HG03045 (cell line): ENCODE measurements around the gene KCNQ1.

Experiments
- ATAC-seq: cut with Tn5 transposase; IDR thresholded peaks from one replicate; pipeline ENCODE4 v1.9.1; 2021; ENCODE audit warnings: mild to moderate bottlenecking, moderate library complexity; ENCODE audit not compliant: unreplicated experiment

Gene KCNQ1

GRCh38 chr11:2704356-2704755, 259.5 kb downstream of the KCNQ1 start:
- ATAC-seq: no peak

- no peak for ATAC-seq
These were observed 260.2 kb downstream of the KCNQ1 start for GRCh38 chr11:2704896-2705606.

GRCh38 chr11:2706321-2706720, 261.5 kb downstream of the KCNQ1 start:
- no peak for ATAC-seq

- no peak for ATAC-seq
These were observed 262.9 kb downstream of the KCNQ1 start for GRCh38 chr11:2707736-2708135.

GRCh38 chr11:2708151-2708581, 263.4 kb downstream of the KCNQ1 start:
- ATAC-seq: no peak

GRCh38 chr11:2708757-2709281, 264.0 kb downstream of the KCNQ1 start:
- no peak for ATAC-seq

- no peak for ATAC-seq
These were observed 264.6 kb downstream of the KCNQ1 start for GRCh38 chr11:2709429-2709828.

GRCh38 chr11:2711161-2711560, 266.4 kb downstream of the KCNQ1 start:
- no peak for ATAC-seq

GRCh38 chr11:2713094-2713493, 268.3 kb downstream of the KCNQ1 start:
- no peak for ATAC-seq

GRCh38 chr11:2713661-2714462, 269.1 kb downstream of the KCNQ1 start:
- ATAC-seq: no peak

GRCh38 chr11:2714463-2714800, 269.6 kb downstream of the KCNQ1 start:
- ATAC-seq: no peak

- ATAC-seq: no peak
These were observed 270.1 kb downstream of the KCNQ1 start for GRCh38 chr11:2714871-2715270.

GRCh38 chr11:2715716-2716350, 271.0 kb downstream of the KCNQ1 start:
- ATAC-seq: no peak

- ATAC-seq: no peak
These were observed 271.7 kb downstream of the KCNQ1 start for GRCh38 chr11:2716376-2717095.

GRCh38 chr11:2717561-2718325, 272.9 kb downstream of the KCNQ1 start:
- ATAC-seq: no peak

- no peak for ATAC-seq
These were observed 274.1 kb downstream of the KCNQ1 start for GRCh38 chr11:2718817-2719438.

GRCh38 chr11:2719831-2720590, 275.2 kb downstream of the KCNQ1 start:
- ATAC-seq: no peak

- ATAC-seq: no peak
These were observed 276.6 kb downstream of the KCNQ1 start for GRCh38 chr11:2721210-2721916.
